HL-60 (cell line): ENCODE results near the gene FMNL2.

Experiments used
- DNase-seq, 2 experiments: peaks; one replicate each; pipeline ENCODE4 v3.0.0-alpha.2; 2010 to 2020; ENCODE audit warnings: low read depth in 1 of 2, low spot score in 1 of 2
- H3K27ac ChIP-seq: fragments of 250-450 bp; sonication (Bioruptor Pico); replicated peaks from 2 replicates; pipeline ENCODE4 v1.5.1; 2020; ENCODE audit warnings: mild to moderate bottlenecking, moderate library complexity
- H3K27me3 ChIP-seq: fragments of 250-450 bp; sonication (Bioruptor Pico); 2 replicates; pipeline ENCODE4 v1.5.1; 2021; ENCODE audit warnings: mild to moderate bottlenecking, moderate library complexity; ENCODE audit not compliant: insufficient read depth, poor library complexity, severe bottlenecking
- H3K4me3 ChIP-seq: replicated peaks from 2 replicates; pipeline ENCODE4 v1.5.1; 2011; ENCODE audit warnings: mild to moderate bottlenecking, control low read depth, low read length; ENCODE audit not compliant: insufficient read depth
- CTCF ChIP-seq: IDR thresholded peaks from one replicate; pipeline ENCODE4 v1.5.1; 2011; ENCODE audit warnings: low read length, control low read depth, inconsistent platforms; ENCODE audit not compliant: insufficient read depth
- GABPA ChIP-seq: IDR thresholded peaks from 2 replicates; pipeline ENCODE4 v1.6.1; 2012; ENCODE audit warnings: low read depth
- POLR2AphosphoS5 ChIP-seq: IDR thresholded peaks from 2 replicates; pipeline ENCODE4 v1.6.1; 2012; ENCODE audit warnings: low read depth
- REST ChIP-seq: IDR thresholded peaks from 2 replicates; pipeline ENCODE4 v1.6.1; 2012; ENCODE audit warnings: low read depth; ENCODE audit not compliant: insufficient replicate concordance
- SPI1 ChIP-seq: IDR thresholded peaks from 2 replicates; pipeline ENCODE4 v1.6.1; 2012; ENCODE audit warnings: low read depth, mild to moderate bottlenecking, borderline replicate concordance

Gene FMNL2

GRCh38 chr2:152406119-152406835 lies 71.3 kb downstream of the FMNL2 start:
- Histone ChIP-seq H3K4me3 (no peak overlapping the region), H3K27me3 (no peaks in the 10 kb centered on the region), H3K27ac (no peak overlapping the region)
- TF ChIP-seq CTCF: no peak
- no peak for TF ChIP-seq GABPA
- no peak for DNase-seq

GRCh38 chr2:152406836-152407161 lies 71.8 kb downstream of the FMNL2 start:
- TF ChIP-seq CTCF (no peak), GABPA (no peak), REST (no peak)
- H3K4me3 ChIP-seq: no peak overlapping the region
- DNase-seq: no peak
- no peaks in the 10 kb centered on the region for H3K27me3 ChIP-seq
- H3K27ac ChIP-seq: no peak overlapping the region

GRCh38 chr2:152407204-152407721 lies 72.3 kb downstream of the FMNL2 start:
- no peaks in the 10 kb centered on the region for H3K27me3 ChIP-seq
- no peak for DNase-seq
- TF ChIP-seq REST (no peak), POLR2AphosphoS5 (no peak), CTCF (no peak), SPI1 (no peak), GABPA (no peak)
- H3K27ac ChIP-seq: no peak overlapping the region
- no peak overlapping the region for H3K4me3 ChIP-seq

GRCh38 chr2:152407806-152408205 lies 72.8 kb downstream of the FMNL2 start:
- Histone ChIP-seq H3K27ac (no peak overlapping the region), H3K4me3 (no peak overlapping the region), H3K27me3 (no peaks in the 10 kb centered on the region)
- no peak for DNase-seq
- TF ChIP-seq CTCF (no peak), GABPA (no peak), REST (no peak), SPI1 (no peak), POLR2AphosphoS5 (no peak)
